GM18909 (cell line): ENCODE results near the gene FSIP1.

Experiments
- ATAC-seq: cut with Tn5 transposase; IDR thresholded peaks from one replicate; pipeline ENCODE4 v1.9.1; 2021; ENCODE audit warnings: mild to moderate bottlenecking; ENCODE audit not compliant: unreplicated experiment, poor library complexity

The FSIP1 gene

GRCh38 chr15:39565851-39566250 is 216.8 kb downstream of the FSIP1 start:
- ATAC-seq = no peak

GRCh38 chr15:39564972-39565665 is 217.5 kb downstream of the FSIP1 start:
- no peak for ATAC-seq

- ATAC-seq = no peak
These were observed 224.2 kb downstream of the FSIP1 start for GRCh38 chr15:39558421-39558820.

- ATAC-seq = no peak
These were observed 226.2 kb downstream of the FSIP1 start for GRCh38 chr15:39556461-39556860.

- no peak for ATAC-seq
These were observed 226.8 kb downstream of the FSIP1 start for GRCh38 chr15:39555885-39556284.

- ATAC-seq = no peak
These were observed 227.8 kb downstream of the FSIP1 start for GRCh38 chr15:39554746-39555387.

GRCh38 chr15:39553947-39554693 is 228.5 kb downstream of the FSIP1 start:
- no peak for ATAC-seq

- ATAC-seq = no peak
These were observed 230.1 kb downstream of the FSIP1 start for GRCh38 chr15:39552556-39552955.

- no peak for ATAC-seq
These were observed 231.2 kb downstream of the FSIP1 start for GRCh38 chr15:39551476-39551875.
